ENCODE measurements around the gene C8G. TPM values are rescaled to one million over a fixed set of nuclear protein-coding genes. Genes with fewer than 3 reads are reported as not detected.
A peak's percentile ranks its signal among the peaks of the same experiment; 100 is the strongest.

Gene C8G
- total RNA-seq, 1 experiment from 2014 or later = 0.85 TPM

DNA sequence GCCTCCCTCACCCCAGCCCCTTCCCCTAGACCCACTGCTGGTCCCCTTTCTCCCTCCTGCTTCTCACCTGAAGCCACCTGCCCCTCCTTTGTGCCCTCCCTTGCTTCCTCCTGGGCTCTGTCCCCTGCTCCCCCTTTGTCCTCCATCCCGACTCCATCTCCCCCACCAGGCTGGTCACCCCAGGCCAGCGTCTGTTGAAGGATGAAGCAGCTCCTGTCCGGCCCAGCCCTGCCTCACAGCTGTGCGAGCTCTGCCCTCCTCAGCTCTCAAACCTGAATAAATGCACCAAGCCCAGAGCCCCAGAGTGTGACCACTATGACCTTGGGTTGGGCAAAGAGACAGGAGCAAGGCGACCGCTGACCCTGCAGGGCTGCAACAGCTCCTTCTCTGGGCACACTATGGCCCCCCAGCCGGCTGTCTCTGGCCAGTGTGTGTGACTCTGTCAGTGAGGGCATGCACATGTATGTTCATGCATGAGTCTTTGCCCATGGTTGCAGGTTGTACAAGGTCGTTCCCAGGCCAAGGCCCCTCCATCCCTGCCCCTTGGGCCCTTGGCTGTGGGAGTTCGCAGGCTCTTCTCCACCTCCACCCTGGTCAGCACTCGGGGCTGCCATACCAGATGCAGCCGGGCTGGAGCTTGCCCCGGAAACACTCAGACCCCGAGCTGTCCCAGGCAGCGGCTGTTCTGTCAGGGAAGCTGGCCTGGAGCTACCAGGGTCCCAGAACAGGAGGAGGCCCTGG, 10.3 kb downstream of the C8G start:
- POLR2A ChIA-PET = no interaction called here
- ATAC-seq (no peak), DNase-seq (ENCODE audit: low spot score) (no peak)
- no peaks in the 10 kb centered on the region for H3K36me3 Mint-ChIP-seq
- TF ChIP-seq SMAD4 (CRISPR knock-in tag; IDR thresholded peaks at IDR 0.05) = no peak
- TF ChIP-seq TEAD4 (CRISPR knock-in tag; IDR thresholded peaks at IDR 0.05) = no peak
- no peak for TF ChIP-seq FOXP4 (CRISPR knock-in tag; IDR thresholded peaks at IDR 0.05)
- TF ChIP-seq, protein P1, sequence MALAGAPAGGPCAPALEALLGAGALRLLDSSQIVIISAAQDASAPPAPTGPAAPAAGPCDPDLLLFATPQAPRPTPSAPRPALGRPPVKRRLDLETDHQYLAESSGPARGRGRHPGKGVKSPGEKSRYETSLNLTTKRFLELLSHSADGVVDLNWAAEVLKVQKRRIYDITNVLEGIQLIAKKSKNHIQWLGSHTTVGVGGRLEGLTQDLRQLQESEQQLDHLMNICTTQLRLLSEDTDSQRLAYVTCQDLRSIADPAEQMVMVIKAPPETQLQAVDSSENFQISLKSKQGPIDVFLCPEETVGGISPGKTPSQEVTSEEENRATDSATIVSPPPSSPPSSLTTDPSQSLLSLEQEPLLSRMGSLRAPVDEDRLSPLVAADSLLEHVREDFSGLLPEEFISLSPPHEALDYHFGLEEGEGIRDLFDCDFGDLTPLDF (CRISPR knock-in tag; IDR thresholded peaks at IDR 0.05) = no peak
- TF ChIP-seq ZNF423 (CRISPR knock-in tag; IDR thresholded peaks at IDR 0.05) = no peak
- TF ChIP-seq MAX (CRISPR knock-in tag; IDR thresholded peaks at IDR 0.05) = no peak
- no peak for TF ChIP-seq ZNF512 (CRISPR knock-in tag; IDR thresholded peaks at IDR 0.05; ENCODE audit: borderline replicate concordance)
- TF ChIP-seq, protein P2, sequence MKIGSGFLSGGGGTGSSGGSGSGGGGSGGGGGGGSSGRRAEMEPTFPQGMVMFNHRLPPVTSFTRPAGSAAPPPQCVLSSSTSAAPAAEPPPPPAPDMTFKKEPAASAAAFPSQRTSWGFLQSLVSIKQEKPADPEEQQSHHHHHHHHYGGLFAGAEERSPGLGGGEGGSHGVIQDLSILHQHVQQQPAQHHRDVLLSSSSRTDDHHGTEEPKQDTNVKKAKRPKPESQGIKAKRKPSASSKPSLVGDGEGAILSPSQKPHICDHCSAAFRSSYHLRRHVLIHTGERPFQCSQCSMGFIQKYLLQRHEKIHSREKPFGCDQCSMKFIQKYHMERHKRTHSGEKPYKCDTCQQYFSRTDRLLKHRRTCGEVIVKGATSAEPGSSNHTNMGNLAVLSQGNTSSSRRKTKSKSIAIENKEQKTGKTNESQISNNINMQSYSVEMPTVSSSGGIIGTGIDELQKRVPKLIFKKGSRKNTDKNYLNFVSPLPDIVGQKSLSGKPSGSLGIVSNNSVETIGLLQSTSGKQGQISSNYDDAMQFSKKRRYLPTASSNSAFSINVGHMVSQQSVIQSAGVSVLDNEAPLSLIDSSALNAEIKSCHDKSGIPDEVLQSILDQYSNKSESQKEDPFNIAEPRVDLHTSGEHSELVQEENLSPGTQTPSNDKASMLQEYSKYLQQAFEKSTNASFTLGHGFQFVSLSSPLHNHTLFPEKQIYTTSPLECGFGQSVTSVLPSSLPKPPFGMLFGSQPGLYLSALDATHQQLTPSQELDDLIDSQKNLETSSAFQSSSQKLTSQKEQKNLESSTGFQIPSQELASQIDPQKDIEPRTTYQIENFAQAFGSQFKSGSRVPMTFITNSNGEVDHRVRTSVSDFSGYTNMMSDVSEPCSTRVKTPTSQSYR (CRISPR knock-in tag; IDR thresholded peaks at IDR 0.05) = no peak
- no peak for TF ChIP-seq GRHL2 (CRISPR knock-in tag; IDR thresholded peaks at IDR 0.05; ENCODE audit: insufficient replicate concordance, severe bottlenecking)
- TF ChIP-seq TCF7 (CRISPR knock-in tag; IDR thresholded peaks at IDR 0.05; ENCODE audit: low read depth) = no peak
- no peak for TF ChIP-seq MLX (CRISPR knock-in tag; IDR thresholded peaks at IDR 0.05)
- TF ChIP-seq FOXK1 (CRISPR knock-in tag; IDR thresholded peaks at IDR 0.05) = no peak
- no peak for TF ChIP-seq ZMAT4 (CRISPR knock-in tag; IDR thresholded peaks at IDR 0.05)
- no peak for TF ChIP-seq OVOL2 (CRISPR knock-in tag; IDR thresholded peaks at IDR 0.05; ENCODE audit: borderline replicate concordance)
- no peak for TF ChIP-seq NFYB (CRISPR knock-in tag; conservative IDR thresholded peaks at IDR 0.05; ENCODE audit: low read depth)
- CTCF ChIA-PET = interaction anchor here (1.4 to 2.9 kb wide), 3 partner anchors 20 to 80 kb away, joined by 4 to 17 read pairs (median 4); no protein-coding TSS in a partner anchor
- H3K4me1 Mint-ChIP-seq = no peaks in the 10 kb centered on the region
- H3K27ac Mint-ChIP-seq = peak overlapping the region; percentile 70; the same call in 1 of the 2 replicates
- peaks cover 9% of the 10 kb centered on the region for H3K9me3 Mint-ChIP-seq
- H3K4me3 Mint-ChIP-seq = no peak overlapping the region
- H3K27me3 Mint-ChIP-seq (ENCODE audit: low read depth) = no peaks in the 10 kb centered on the region

GRCh38 chr9:136955943-136956335, 10.9 kb downstream of the C8G start:
- no peaks in the 10 kb centered on the region for H3K4me1 Mint-ChIP-seq
- H3K27me3 Mint-ChIP-seq (ENCODE audit: low read depth) = no peaks in the 10 kb centered on the region
- DNase-seq (ENCODE audit: low spot score) (no peak), ATAC-seq (no peak)
- ChIA-PET POLR2A (no interaction called here), CTCF (interaction anchor here (1.4 to 2.9 kb wide), 2 partner anchors 73 to 80 kb away, joined by 4 to 17 read pairs; no protein-coding TSS in a partner anchor)
- TF ChIP-seq ATF2 (CRISPR knock-in tag; IDR thresholded peaks at IDR 0.05; ENCODE audit: borderline replicate concordance, low read depth) (no peak), GTF2I (CRISPR knock-in tag; conservative IDR thresholded peaks at IDR 0.05) (no peak)
- H3K27ac Mint-ChIP-seq = no peak overlapping the region
- peaks cover 9% of the 10 kb centered on the region for H3K9me3 Mint-ChIP-seq
- no peak overlapping the region for H3K4me3 Mint-ChIP-seq
- no peaks in the 10 kb centered on the region for H3K36me3 Mint-ChIP-seq

Data from WTC11 (cell line).